Measurements from ENCODE around the gene TUT4. TPM values are rescaled to one million over a fixed set of nuclear protein-coding genes. Genes with fewer than 3 reads are reported as not detected.
A peak's percentile ranks its signal among the peaks of the same experiment; 100 is the strongest.

Gene TUT4
- total RNA-seq, 1 donor from 2014 or later, result 17.6 TPM

DNA sequence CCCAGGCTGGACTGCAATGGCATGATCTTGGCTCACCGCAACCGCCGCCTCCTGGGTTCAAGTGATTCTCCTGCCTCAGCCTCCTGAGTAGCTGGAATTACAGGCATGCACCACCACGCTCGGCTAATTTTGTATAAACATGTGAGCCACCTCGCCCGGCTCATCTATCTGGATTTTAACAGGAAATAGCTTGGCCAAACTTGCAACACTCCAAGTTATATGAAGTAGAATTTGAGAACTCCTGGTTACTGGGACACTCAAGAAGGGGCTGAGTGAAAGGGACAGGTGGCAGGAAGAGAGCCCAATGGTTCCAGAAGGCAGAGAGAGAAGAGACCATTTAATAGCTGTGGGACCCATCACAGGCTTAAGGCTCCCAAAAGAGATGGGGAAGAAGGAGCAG lies 46.3 kb upstream of the TUT4 start:
- Histone ChIP-seq H3K4me3 (ENCODE audit: low read depth, low read length) (no peak overlapping the region), H3K36me3 (ENCODE audit: control insufficient read depth, insufficient read depth, low read length) (no peaks in the 10 kb centered on the region), H3K27me3 (ENCODE audit: control insufficient read depth, insufficient read depth, low read length) (peaks cover 2% of the 10 kb centered on the region)
- no peak for DNase-seq (ENCODE audit: low read depth)
- TF ChIP-seq, protein P1, sequence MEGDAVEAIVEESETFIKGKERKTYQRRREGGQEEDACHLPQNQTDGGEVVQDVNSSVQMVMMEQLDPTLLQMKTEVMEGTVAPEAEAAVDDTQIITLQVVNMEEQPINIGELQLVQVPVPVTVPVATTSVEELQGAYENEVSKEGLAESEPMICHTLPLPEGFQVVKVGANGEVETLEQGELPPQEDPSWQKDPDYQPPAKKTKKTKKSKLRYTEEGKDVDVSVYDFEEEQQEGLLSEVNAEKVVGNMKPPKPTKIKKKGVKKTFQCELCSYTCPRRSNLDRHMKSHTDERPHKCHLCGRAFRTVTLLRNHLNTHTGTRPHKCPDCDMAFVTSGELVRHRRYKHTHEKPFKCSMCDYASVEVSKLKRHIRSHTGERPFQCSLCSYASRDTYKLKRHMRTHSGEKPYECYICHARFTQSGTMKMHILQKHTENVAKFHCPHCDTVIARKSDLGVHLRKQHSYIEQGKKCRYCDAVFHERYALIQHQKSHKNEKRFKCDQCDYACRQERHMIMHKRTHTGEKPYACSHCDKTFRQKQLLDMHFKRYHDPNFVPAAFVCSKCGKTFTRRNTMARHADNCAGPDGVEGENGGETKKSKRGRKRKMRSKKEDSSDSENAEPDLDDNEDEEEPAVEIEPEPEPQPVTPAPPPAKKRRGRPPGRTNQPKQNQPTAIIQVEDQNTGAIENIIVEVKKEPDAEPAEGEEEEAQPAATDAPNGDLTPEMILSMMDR (IDR thresholded peaks at IDR 0.05; ENCODE audit: insufficient read depth, low read length, severe bottlenecking), result no peak
- FAIRE-seq, result no peak

DNA sequence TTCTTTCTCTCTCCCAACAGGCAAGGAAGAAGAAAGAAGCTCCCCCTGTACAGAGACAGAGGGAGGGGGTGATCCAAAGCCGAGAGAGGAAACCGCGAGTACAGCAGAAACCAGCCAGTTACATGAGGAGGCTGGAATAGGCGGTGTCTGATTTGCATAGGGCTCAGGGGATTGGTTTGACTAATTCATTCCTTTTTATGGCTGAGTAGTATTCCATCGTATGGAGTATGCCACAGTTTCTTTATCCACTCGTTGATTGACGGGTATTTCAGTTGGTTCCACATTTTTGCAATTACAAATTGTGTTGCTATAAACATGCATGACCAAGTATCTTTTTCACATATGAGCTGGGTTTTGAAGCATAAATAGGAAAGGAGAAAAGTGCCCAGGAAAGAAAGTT lies 45.8 kb upstream of the TUT4 start:
- DNase-seq (ENCODE audit: low read depth) (no peak), FAIRE-seq (no peak)
- Histone ChIP-seq H3K36me3 (ENCODE audit: control insufficient read depth, insufficient read depth, low read length) (no peaks in the 10 kb centered on the region), H3K27me3 (ENCODE audit: control insufficient read depth, insufficient read depth, low read length) (peaks cover 2% of the 10 kb centered on the region), H3K4me3 (ENCODE audit: low read depth, low read length) (no peak overlapping the region)
- TF ChIP-seq, protein P1 (IDR thresholded peaks at IDR 0.05; ENCODE audit: insufficient read depth, low read length, severe bottlenecking), result no peak

- Histone ChIP-seq H3K36me3 (ENCODE audit: control insufficient read depth, insufficient read depth, low read length) (no peaks in the 10 kb centered on the region), H3K4me3 (ENCODE audit: low read depth, low read length) (no peak overlapping the region), H3K27me3 (ENCODE audit: control insufficient read depth, insufficient read depth, low read length) (peaks cover 2% of the 10 kb centered on the region)
- TF ChIP-seq, protein P1 (IDR thresholded peaks at IDR 0.05; ENCODE audit: insufficient read depth, low read length, severe bottlenecking), result no peak
- DNase-seq (ENCODE audit: low read depth), result no peak
- no peak for FAIRE-seq
These were observed 45.0 kb upstream of the TUT4 start for GRCh38 chr1:52597912-52598311.

DNA sequence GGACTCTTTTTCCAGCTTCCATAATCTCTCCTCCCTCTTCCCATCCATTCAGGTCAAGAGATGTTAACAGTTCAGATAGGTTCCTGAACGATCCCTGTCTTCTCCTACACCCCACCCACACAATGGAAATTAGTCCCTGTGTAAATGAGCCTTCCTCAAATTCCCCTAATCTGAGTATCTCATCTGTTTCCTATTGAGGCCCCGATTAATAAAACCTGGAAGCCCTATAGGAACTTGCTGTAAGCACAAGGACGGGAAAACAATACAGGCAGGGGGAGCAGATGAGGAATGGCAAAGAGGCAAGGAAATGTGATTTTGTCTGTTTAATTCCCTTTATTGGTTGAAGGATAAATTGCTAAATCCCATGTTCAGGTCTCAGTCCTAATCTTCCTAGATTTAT lies 42.2 kb upstream of the TUT4 start:
- FAIRE-seq, result peak; percentile 18
- Histone ChIP-seq H3K27me3 (ENCODE audit: control insufficient read depth, insufficient read depth, low read length) (peaks cover 2% of the 10 kb centered on the region), H3K36me3 (ENCODE audit: control insufficient read depth, insufficient read depth, low read length) (no peaks in the 10 kb centered on the region), H3K4me3 (ENCODE audit: low read depth, low read length) (no peak overlapping the region)
- no peak for DNase-seq (ENCODE audit: low read depth)
- TF ChIP-seq, protein P1 (IDR thresholded peaks at IDR 0.05; ENCODE audit: insufficient read depth, low read length, severe bottlenecking), result no peak

DNA sequence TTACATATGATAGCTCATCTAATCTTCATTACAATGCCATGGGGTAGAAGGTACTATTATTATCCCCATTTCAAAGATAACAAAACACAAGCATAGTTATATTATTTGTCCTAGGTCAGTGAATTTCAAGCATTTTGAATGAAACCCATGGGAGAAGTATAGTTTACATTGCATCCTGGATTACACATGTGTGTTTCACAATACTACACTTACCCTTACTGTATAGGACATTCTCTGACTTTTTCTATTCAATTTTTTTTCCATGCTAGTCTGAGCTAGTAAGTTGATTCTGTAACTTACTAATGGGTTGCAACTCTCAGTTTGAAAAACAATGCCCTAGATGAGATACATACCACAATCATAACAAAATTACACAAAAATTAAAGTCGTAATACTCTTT lies 40.6 kb upstream of the TUT4 start:
- Histone ChIP-seq H3K4me3 (ENCODE audit: low read depth, low read length) (no peak overlapping the region), H3K36me3 (ENCODE audit: control insufficient read depth, insufficient read depth, low read length) (no peaks in the 10 kb centered on the region), H3K27me3 (ENCODE audit: control insufficient read depth, insufficient read depth, low read length) (peaks cover 2% of the 10 kb centered on the region)
- DNase-seq (ENCODE audit: low read depth), result no peak
- no peak for FAIRE-seq
- TF ChIP-seq, protein P1 (IDR thresholded peaks at IDR 0.05; ENCODE audit: insufficient read depth, low read length, severe bottlenecking), result no peak

- no peaks in the 10 kb centered on the region for H3K36me3 ChIP-seq (ENCODE audit: control insufficient read depth, insufficient read depth, low read length)
- TF ChIP-seq, protein P1 (IDR thresholded peaks at IDR 0.05; ENCODE audit: insufficient read depth, low read length, severe bottlenecking), result no peak
- H3K27me3 ChIP-seq (ENCODE audit: control insufficient read depth, insufficient read depth, low read length), result peaks cover 2% of the 10 kb centered on the region
- H3K4me3 ChIP-seq (ENCODE audit: low read depth, low read length), result no peak overlapping the region
- FAIRE-seq (no peak), DNase-seq (ENCODE audit: low read depth) (no peak)
These were observed 39.9 kb upstream of the TUT4 start for GRCh38 chr1:52592637-52593323.
